KG1 (cell line): ENCODE measurements around the gene TERT.
"Not testable (repeated sequence)": the region's sequence is repeated elsewhere in the genome, so short reads cannot be mapped to it uniquely, and the experiment has no call there.

Experiments used
- DNase-seq: peaks from one replicate; lab custom pipeline; 2025; lab: John Stamatoyannopoulos, UW

Gene TERT

GRCh38 chr5:1294835-1295649, at the start of gene TERT:
TERT (minus strand) TSS chr5:1295068; CDS start chr5:1294989, 79 bp downstream.
- DNase-seq: no peak

- DNase-seq: no peak
Measured at GRCh38 chr5:1343931-1344901, 49.3 kb upstream of the TERT start.

GRCh38 chr5:1343315-1343751, 48.5 kb upstream of the TERT start:
- no peak for DNase-seq

GRCh38 chr5:1342711-1343110, 47.8 kb upstream of the TERT start:
- not testable (repeated sequence) for DNase-seq

- no peak for DNase-seq
Measured at GRCh38 chr5:1342268-1342667, 47.4 kb upstream of the TERT start.

GRCh38 chr5:1341863-1342262, 47.0 kb upstream of the TERT start:
- no peak for DNase-seq

GRCh38 chr5:1339818-1340210, 44.9 kb upstream of the TERT start:
- not testable (repeated sequence) for DNase-seq

GRCh38 chr5:1339139-1339817, 44.4 kb upstream of the TERT start:
- DNase-seq: not testable (repeated sequence)

GRCh38 chr5:1338506-1339070, 43.7 kb upstream of the TERT start:
- DNase-seq: no peak

- DNase-seq: no peak
Measured at GRCh38 chr5:1338196-1338490, 43.3 kb upstream of the TERT start.

- no peak for DNase-seq
Measured at GRCh38 chr5:1337489-1338195, 42.8 kb upstream of the TERT start.

- DNase-seq: no peak
Measured at GRCh38 chr5:1336749-1337488, 42.1 kb upstream of the TERT start.

- DNase-seq: no peak
Measured at GRCh38 chr5:1336106-1336561, 41.3 kb upstream of the TERT start.

- no peak for DNase-seq
Measured at GRCh38 chr5:1335540-1336095, 40.8 kb upstream of the TERT start.

- DNase-seq: no peak
Measured at GRCh38 chr5:1334831-1335539, 40.1 kb upstream of the TERT start.

- no peak for DNase-seq
Measured at GRCh38 chr5:1333986-1334385, 39.1 kb upstream of the TERT start.

- not testable (repeated sequence) for DNase-seq
Measured at GRCh38 chr5:1333286-1333685, 38.4 kb upstream of the TERT start.

- DNase-seq: no peak
Measured at GRCh38 chr5:1332461-1333001, 37.7 kb upstream of the TERT start.

GRCh38 chr5:1331861-1332405, 37.1 kb upstream of the TERT start:
- no peak for DNase-seq
